Endothelial cell of umbilical vein (primary cell): ENCODE measurements around the gene KLLN. TPM values are rescaled to one million over a fixed set of nuclear protein-coding genes. Genes with fewer than 3 reads are reported as not detected.

Experiments
- BruUV-seq: library from RNA; stranded (reverse); fragments of 400-500 nt; replicated peaks from 2 replicates; lab custom pipeline; 2021; lab: Mats Ljungman, UMichigan
- CTCF ChIA-PET: fragments of 300-600, 350-600 bp; sonication (Branson Sonifier 250); formaldehyde crosslinking; loops from one replicate; lab custom pipeline; 2021; ENCODE audit warnings: antibody characterized with exemption, inconsistent platforms; lab: Charles Lee
- POLR2A ChIA-PET: fragments of 300-600, 350-600 bp; sonication (Branson Sonifier 250); formaldehyde crosslinking; loops from one replicate; lab custom pipeline; 2021; ENCODE audit warnings: antibody characterized with exemption, inconsistent platforms; lab: Charles Lee
- DNase-seq: peaks from one replicate; pipeline ENCODE4 v3.0.0-alpha.2; 2011; ENCODE audit warnings: low read depth, low spot score
- FAIRE-seq: peaks from 2 replicates; lab custom pipeline; 2011; peaks lifted over from hg19 to GRCh38; lab: Jason Lieb, UNC
- H2AFZ ChIP-seq: 2 replicates; pipeline ENCODE4 v1.6.0; 2012; ENCODE audit warnings: low read depth, low read length, control low read depth, inconsistent platforms
- H3K27ac ChIP-seq: 2 replicates; pipeline ENCODE4 v1.5.1; 2011; ENCODE audit warnings: low read depth, mild to moderate bottlenecking, control low read depth, low read length, moderate library complexity; ENCODE audit not compliant: insufficient read depth
- H3K27me3 ChIP-seq, 2 experiments: 2 replicates each; pipeline versions ENCODE4 v1.6.0 to v1.6.1; 2011; ENCODE audit warnings: low read length in 2 of 2, mixed read lengths in 1 of 2; ENCODE audit not compliant: control insufficient read depth in 2 of 2, insufficient read depth in 2 of 2
- H3K36me3 ChIP-seq, 2 experiments: 2 replicates in 1 of 2; 3 replicates in 1 of 2; pipeline ENCODE4 v1.5.1; 2011; ENCODE audit warnings: low read length in 2 of 2, mild to moderate bottlenecking in 1 of 2, moderate library complexity in 1 of 2; ENCODE audit not compliant: control insufficient read depth in 2 of 2, insufficient read depth in 2 of 2; ENCODE audit errors: extremely low read depth in 1 of 2
- H3K4me1 ChIP-seq: 3 replicates; pipeline ENCODE4 v1.5.1; 2011; ENCODE audit warnings: mild to moderate bottlenecking, low read length; ENCODE audit not compliant: control insufficient read depth, insufficient read depth; ENCODE audit errors: extremely low read depth
- H3K4me2 ChIP-seq: 2 replicates; pipeline ENCODE4 v1.6.1; 2011; ENCODE audit warnings: low read length, control low read depth, mixed read lengths; ENCODE audit not compliant: insufficient read depth
- H3K4me3 ChIP-seq, 3 experiments: fragments of 200-600 bp in 1 of 3; sonication (generic), shearing (Covaris generic) in 1 of 3; replicated peaks in 1 of 3; 2 replicates each; pipeline ENCODE4 v1.5.1; 2011 to 2016; ENCODE audit warnings: control low read depth in 3 of 3, low read length in 3 of 3, mild to moderate bottlenecking in 2 of 3, inconsistent platforms in 1 of 3, low read depth in 1 of 3, moderate library complexity in 1 of 3; ENCODE audit not compliant: insufficient read depth in 1 of 3
- H3K79me2 ChIP-seq: 2 replicates; pipeline ENCODE4 v1.6.0; 2012; ENCODE audit warnings: low read length, inconsistent platforms; ENCODE audit not compliant: control insufficient read depth, insufficient read depth
- H3K9ac ChIP-seq: replicated peaks from 2 replicates; pipeline ENCODE3; 2011; ENCODE audit warnings: low read length, control low read depth; ENCODE audit not compliant: insufficient read depth; ENCODE audit errors: extremely low read depth
- H3K9me1 ChIP-seq: replicated peaks from 3 replicates; pipeline ENCODE4 v1.6.0; 2011; ENCODE audit warnings: mild to moderate bottlenecking, low read length; ENCODE audit not compliant: control insufficient read depth, insufficient read depth; ENCODE audit errors: extremely low read depth
- H3K9me3 ChIP-seq: replicated peaks from 2 replicates; pipeline ENCODE4 v1.5.1; 2012; ENCODE audit warnings: low read length, inconsistent platforms; ENCODE audit not compliant: control insufficient read depth, insufficient read depth
- H4K20me1 ChIP-seq: replicated peaks from 2 replicates; pipeline ENCODE3; 2011; ENCODE audit warnings: mild to moderate bottlenecking, low read length; ENCODE audit not compliant: control insufficient read depth, insufficient read depth; ENCODE audit errors: extremely low read depth
- CTCF ChIP-seq, 2 donors: IDR thresholded peaks; 1 replicate in 1 of 2; 2 replicates in 1 of 2; pipeline ENCODE4 v1.5.1; 2011; ENCODE audit warnings: low read length in 2 of 2, mild to moderate bottlenecking in 2 of 2, moderate library complexity in 2 of 2, control low read depth in 1 of 2, inconsistent platforms in 1 of 2, low read depth in 1 of 2; ENCODE audit not compliant: insufficient read depth in 1 of 2; ENCODE audit errors: extremely low read depth in 1 of 2
- EZH2 ChIP-seq: IDR thresholded peaks from 2 replicates; pipeline ENCODE4 v1.6.1; 2012; ENCODE audit warnings: borderline replicate concordance, low read depth, mild to moderate bottlenecking, moderate library complexity, low read length, inconsistent platforms; ENCODE audit not compliant: severe bottlenecking
- FOS ChIP-seq: IDR thresholded peaks from 2 replicates; pipeline ENCODE4 v1.6.1; 2011; ENCODE audit warnings: mild to moderate bottlenecking, low read length, moderate library complexity, borderline replicate concordance; ENCODE audit not compliant: insufficient read depth
- GATA2 ChIP-seq: IDR thresholded peaks from 2 replicates; pipeline ENCODE4 v1.7.0; 2011; ENCODE audit warnings: low read depth, mild to moderate bottlenecking, moderate library complexity, mixed read lengths, low read length; ENCODE audit not compliant: insufficient read length, insufficient read depth
- JUN ChIP-seq: IDR thresholded peaks from 2 replicates; pipeline ENCODE4 v1.6.1; 2011; ENCODE audit warnings: borderline replicate concordance, low read depth; ENCODE audit not compliant: insufficient read length, insufficient read depth
- MYC ChIP-seq: IDR thresholded peaks from one replicate; pipeline ENCODE4 v1.6.1; 2011; ENCODE audit warnings: mild to moderate bottlenecking, low read depth, low read length
- POLR2A ChIP-seq: IDR thresholded peaks from 2 replicates; pipeline ENCODE4 v1.6.1; 2012; ENCODE audit warnings: low read depth, mild to moderate bottlenecking, control low read depth, low read length
- POLR2AphosphoS5 ChIP-seq: IDR thresholded peaks from 2 replicates; pipeline ENCODE4 v1.6.1; 2012; ENCODE audit warnings: low read depth, mild to moderate bottlenecking, control low read depth, low read length, moderate library complexity; ENCODE audit not compliant: insufficient read depth
- dilution Hi-C: fragments of 300-500 bp; cut with MboI; formaldehyde crosslinking; loops from one replicate; pipeline ENCODE4 v1.15.0; 2019; ENCODE audit warnings: low sequenced_read_pairs; ENCODE audit not compliant: extremely low pct_ligation_motif_present
- intact Hi-C: fragments of 100-400 bp; cut with micrococcal nuclease; formaldehyde crosslinking; loops from one replicate; pipeline ENCODE4 v1.10.0; 2022
- polyA plus RNA-seq, 4 experiments: library from polyadenylated mRNA; depleted of rRNA in 3 of 4; stranded (reverse) in 3 of 4; unstranded in 1 of 4; fragments of >200 nt; gene quantifications; 2 replicates each; pipeline versions ENCODE4 v1.2.1 to v1.2.3, GENCODE V29; 2011 to 2012; ENCODE audit warnings: missing spikeins in 1 of 4
- total RNA-seq: library from RNA; stranded (reverse); gene quantifications from 2 replicates; pipeline ENCODE4 v1.2.3, GENCODE V29; 2021
- TF ChIP-seq, protein P1 (sequence below): IDR thresholded peaks from 2 replicates; pipeline ENCODE4 v1.6.1; 2011; ENCODE audit not compliant: insufficient read depth, insufficient read length

KLLN gene
- total and polyA plus RNA-seq, 2 donors (not counting 3 experiments of a cell fraction or from before 2014, with no cell fraction given) = 0.14 to 0.31 TPM

- FAIRE-seq (peak; percentile 48), DNase-seq (no peak)
- Histone ChIP-seq H3K27ac (no peak overlapping the region), H3K9ac (no peak overlapping the region), H3K4me2 (no peak overlapping the region), H4K20me1 (no peaks in the 10 kb centered on the region), H3K36me3 (no peaks in the 10 kb centered on the region), H3K27me3 (no peaks in the 10 kb centered on the region), H3K79me2 (no peaks in the 10 kb centered on the region), H3K9me3 (no peaks in the 10 kb centered on the region), H3K4me1 (peaks cover 3% of the 10 kb centered on the region), H2AFZ (no peak overlapping the region), H3K4me3 (no peak overlapping the region), H3K9me1 (no peaks in the 10 kb centered on the region)
- intact Hi-C loops = no loop called here
- ChIA-PET POLR2A (no interaction called here), CTCF (interaction anchor here (1.3 kb wide), 1 partner anchor 308 kb away, joined by 3 read pairs; no protein-coding TSS in a partner anchor)
- no TSS peak for BruUV-seq
- TF ChIP-seq POLR2A (no peak), EZH2 (no peak), GATA2 (no peak)
- dilution Hi-C loops = no loop called here
Observed at GRCh38 chr10:87841186-87841585, 22.1 kb downstream of the KLLN start.

GRCh38 chr10:87838650-87839049, 24.7 kb downstream of the KLLN start:
- DNase-seq (no peak), FAIRE-seq (no peak)
- Histone ChIP-seq H2AFZ (no peak overlapping the region), H3K27me3 (no peaks in the 10 kb centered on the region), H3K4me3 (no peak overlapping the region), H4K20me1 (no peaks in the 10 kb centered on the region), H3K9me3 (no peaks in the 10 kb centered on the region), H3K9ac (no peak overlapping the region), H3K4me2 (no peak overlapping the region), H3K9me1 (no peaks in the 10 kb centered on the region), H3K4me1 (peaks cover 3% of the 10 kb centered on the region), H3K79me2 (no peaks in the 10 kb centered on the region), H3K36me3 (no peaks in the 10 kb centered on the region), H3K27ac (no peak overlapping the region)
- TF ChIP-seq CTCF (IDR thresholded peaks at IDR 0.05; ENCODE audit: extremely low read depth in 1 of 2, insufficient read depth in 1 of 2, low read depth in 1 of 2, low read length in 2 of 2) (no peak), GATA2 (no peak), POLR2AphosphoS5 (no peak), POLR2A (no peak), MYC (no peak), JUN (no peak), EZH2 (no peak), FOS (no peak)
- TF ChIP-seq, protein P1, sequence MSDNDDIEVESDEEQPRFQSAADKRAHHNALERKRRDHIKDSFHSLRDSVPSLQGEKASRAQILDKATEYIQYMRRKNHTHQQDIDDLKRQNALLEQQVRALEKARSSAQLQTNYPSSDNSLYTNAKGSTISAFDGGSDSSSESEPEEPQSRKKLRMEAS = no peak
- dilution Hi-C loops (no loop called here), intact Hi-C loops (no loop called here)
- CTCF ChIA-PET = interaction anchor here (0.7 kb wide), 2 partner anchors 24 to 665 kb away, joined by 3 read pairs; no protein-coding TSS in a partner anchor
- POLR2A ChIA-PET = no interaction called here
- no TSS peak for BruUV-seq
